ENCODE data around the gene CHCHD2. TPM values are rescaled to one million over a fixed set of nuclear protein-coding genes. Genes with fewer than 3 reads are reported as not detected.

Gene CHCHD2
- total RNA-seq, 1 experiment from 2014 or later, result 218 TPM

DNA sequence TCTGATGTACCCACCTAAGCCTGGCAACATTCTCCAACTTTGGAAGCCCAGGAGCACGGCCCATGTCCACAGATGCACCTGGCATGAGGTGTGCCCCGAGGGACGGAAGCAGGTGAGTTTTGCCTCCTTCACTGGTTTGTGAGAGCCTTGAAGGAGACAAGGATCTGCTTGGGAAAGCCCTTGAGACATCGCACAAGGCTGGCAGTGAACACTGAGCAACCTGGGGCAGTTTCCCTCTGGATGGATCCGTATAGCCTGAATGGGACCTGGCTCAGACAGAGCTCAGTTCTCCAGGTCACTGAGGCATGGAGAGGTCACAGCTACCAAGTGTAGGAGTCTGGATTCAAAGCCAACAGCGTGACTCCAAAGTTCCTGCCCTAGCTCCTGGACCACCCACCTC lies 18.7 kb upstream of the CHCHD2 start:
- no peak for DNase-seq
- no peak overlapping the region for H3T11ph ChIP-seq (ENCODE audit: low read length)
- no peak overlapping the region for H4K8ac ChIP-seq (replicated peaks; ENCODE audit: insufficient read length, low read depth, low read length)
- no peak overlapping the region for H2AK5ac ChIP-seq (ENCODE audit: insufficient read length, low read length)
- no peak overlapping the region for H2AFZ ChIP-seq (ENCODE audit: low read length)
- no peak overlapping the region for H4K91ac ChIP-seq (ENCODE audit: insufficient read length, low read depth, low read length)
- H3K18ac ChIP-seq (ENCODE audit: insufficient read length, low read depth, low read length), result no peak overlapping the region
- H3K4me1 ChIP-seq (ENCODE audit: insufficient read depth, low read length), result no peaks in the 10 kb centered on the region
- no peaks in the 10 kb centered on the region for H3K27me3 ChIP-seq (ENCODE audit: insufficient read depth, low read length)
- peaks cover 85 to 96% of the 10 kb centered on the region in 2 experiments for H3K9me3 Mint-ChIP-seq
- H3K4ac ChIP-seq (ENCODE audit: low read depth, low read length), result no peak overlapping the region
- no peak overlapping the region for H3K14ac ChIP-seq (ENCODE audit: insufficient read depth, low read length)
- H3K27ac ChIP-seq (ENCODE audit: insufficient read length, low read depth, low read length), result no peak overlapping the region
- no peak overlapping the region for H3K23ac ChIP-seq (ENCODE audit: insufficient read length, low read depth, low read length)
- no peak overlapping the region for H2BK120ac ChIP-seq (ENCODE audit: low read depth, low read length, poor library complexity, severe bottlenecking)
- no peak overlapping the region for H3K9ac ChIP-seq (ENCODE audit: extremely low read depth, insufficient read length, low read length)
- H3K27ac Mint-ChIP-seq, result no peak overlapping the region
- no peaks in the 10 kb centered on the region for H3K79me2 ChIP-seq (ENCODE audit: insufficient read depth, low read length)
- H3K79me1 ChIP-seq (ENCODE audit: insufficient read depth, low read depth, low read length, poor library complexity, severe bottlenecking), result no peaks in the 10 kb centered on the region
- no peak overlapping the region for H2BK15ac ChIP-seq (ENCODE audit: low read depth, low read length)
- H2BK12ac ChIP-seq (ENCODE audit: insufficient read length, low read depth, low read length), result no peak overlapping the region
- WGBS (ENCODE audit: extremely low coverage, insufficient read length, low lambda C conversion rate), result no CpG with 5 or more reads among the region's 6 CpGs
- H3K9me3 ChIP-seq (ENCODE audit: control insufficient read depth, low read depth, low read length), result peaks cover 75% of the 10 kb centered on the region
- H4K20me1 ChIP-seq (ENCODE audit: control insufficient read depth, insufficient read depth, insufficient read length), result no peaks in the 10 kb centered on the region
- no peak overlapping the region for H3K4me3 Mint-ChIP-seq
- TF ChIP-seq, protein P1, sequence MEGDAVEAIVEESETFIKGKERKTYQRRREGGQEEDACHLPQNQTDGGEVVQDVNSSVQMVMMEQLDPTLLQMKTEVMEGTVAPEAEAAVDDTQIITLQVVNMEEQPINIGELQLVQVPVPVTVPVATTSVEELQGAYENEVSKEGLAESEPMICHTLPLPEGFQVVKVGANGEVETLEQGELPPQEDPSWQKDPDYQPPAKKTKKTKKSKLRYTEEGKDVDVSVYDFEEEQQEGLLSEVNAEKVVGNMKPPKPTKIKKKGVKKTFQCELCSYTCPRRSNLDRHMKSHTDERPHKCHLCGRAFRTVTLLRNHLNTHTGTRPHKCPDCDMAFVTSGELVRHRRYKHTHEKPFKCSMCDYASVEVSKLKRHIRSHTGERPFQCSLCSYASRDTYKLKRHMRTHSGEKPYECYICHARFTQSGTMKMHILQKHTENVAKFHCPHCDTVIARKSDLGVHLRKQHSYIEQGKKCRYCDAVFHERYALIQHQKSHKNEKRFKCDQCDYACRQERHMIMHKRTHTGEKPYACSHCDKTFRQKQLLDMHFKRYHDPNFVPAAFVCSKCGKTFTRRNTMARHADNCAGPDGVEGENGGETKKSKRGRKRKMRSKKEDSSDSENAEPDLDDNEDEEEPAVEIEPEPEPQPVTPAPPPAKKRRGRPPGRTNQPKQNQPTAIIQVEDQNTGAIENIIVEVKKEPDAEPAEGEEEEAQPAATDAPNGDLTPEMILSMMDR (conservative IDR thresholded peaks at IDR 0.05), result no peak
- H3K56ac ChIP-seq (ENCODE audit: insufficient read length, low read depth, low read length), result no peak overlapping the region
- H3K4me1 Mint-ChIP-seq, result no peaks in the 10 kb centered on the region
- H3K4me2 ChIP-seq (ENCODE audit: insufficient read depth, insufficient read length, low read length), result no peak overlapping the region
- no peak overlapping the region for H2BK20ac ChIP-seq (ENCODE audit: low read depth, low read length, poor library complexity, severe bottlenecking)
- H3K23me2 ChIP-seq (ENCODE audit: insufficient read length, low read depth, low read length, poor library complexity, severe bottlenecking), result no peaks in the 10 kb centered on the region
- H3K27me3 Mint-ChIP-seq (ENCODE audit: low read depth), result no peaks in the 10 kb centered on the region
- no peak overlapping the region for H4K5ac ChIP-seq (ENCODE audit: insufficient read length, low read depth, low read length)
- peaks cover 7 to 22% (median 8%) of the 10 kb centered on the region in 3 experiments for H3K36me3 Mint-ChIP-seq (ENCODE audit: insufficient read depth in 1 of 3, low read depth in 3 of 3)
- no peak overlapping the region for H2BK5ac ChIP-seq (ENCODE audit: insufficient read length, low read length)

All from H9 (cell line).